Right forelimb (tissue), 1 donor: ENCODE results near the gene CCDC146.

Experiments
- DNase-seq: peaks from one replicate; pipeline ENCODE4 v3.0.0-alpha.2; 2018

CCDC146 gene

GRCh38 chr7:77293046-77293445, 170.6 kb downstream of the CCDC146 start:
- no peak for DNase-seq

- no peak for DNase-seq
Observed at GRCh38 chr7:77295549-77295948, 173.1 kb downstream of the CCDC146 start.

DNA sequence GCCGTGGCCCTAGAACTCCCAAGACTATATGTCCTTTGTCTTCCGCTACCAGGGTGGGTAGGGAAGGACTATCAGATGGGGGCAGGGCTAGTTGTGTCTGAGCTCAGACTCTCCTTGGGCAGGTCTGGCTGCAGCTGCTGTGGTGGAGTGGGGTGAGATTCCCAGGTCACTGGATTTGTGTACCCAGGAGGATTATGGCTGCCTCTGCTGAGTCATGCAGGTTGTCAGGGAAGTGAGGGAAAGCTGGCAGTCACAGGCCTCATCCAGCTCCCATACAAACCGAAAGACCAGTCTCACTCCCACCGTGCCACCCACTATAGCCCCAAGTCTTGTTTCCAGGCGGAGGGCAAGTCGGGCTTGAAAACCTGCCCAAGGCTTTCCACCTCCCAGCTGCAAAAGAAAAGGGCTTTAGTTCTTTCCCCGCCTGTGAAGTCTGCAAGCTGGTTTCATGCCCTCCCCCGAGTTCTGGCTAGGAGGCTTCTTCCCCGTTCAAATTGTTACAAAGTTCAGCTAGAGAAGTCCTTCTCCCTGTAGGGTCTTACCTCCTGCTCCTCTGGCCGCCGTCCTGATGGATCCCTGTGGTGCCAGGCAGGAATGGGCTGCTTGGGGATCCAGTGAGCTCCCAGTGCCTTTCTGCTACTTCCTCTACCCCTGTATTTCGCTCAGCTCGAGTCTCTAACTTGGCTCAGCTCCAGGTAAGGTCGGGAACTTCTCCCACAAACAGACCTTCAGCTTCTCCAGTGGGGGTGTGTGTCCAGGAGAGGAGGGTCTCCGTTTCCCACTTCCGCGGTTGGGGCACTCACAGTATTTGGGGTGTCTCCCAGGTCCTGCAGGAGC, 184.0 kb downstream of the CCDC146 start:
- no peak for DNase-seq

GRCh38 chr7:77308792-77309191, 186.4 kb downstream of the CCDC146 start:
- DNase-seq: no peak

- DNase-seq: no peak
Observed at GRCh38 chr7:77309714-77310220, 187.4 kb downstream of the CCDC146 start.

DNA sequence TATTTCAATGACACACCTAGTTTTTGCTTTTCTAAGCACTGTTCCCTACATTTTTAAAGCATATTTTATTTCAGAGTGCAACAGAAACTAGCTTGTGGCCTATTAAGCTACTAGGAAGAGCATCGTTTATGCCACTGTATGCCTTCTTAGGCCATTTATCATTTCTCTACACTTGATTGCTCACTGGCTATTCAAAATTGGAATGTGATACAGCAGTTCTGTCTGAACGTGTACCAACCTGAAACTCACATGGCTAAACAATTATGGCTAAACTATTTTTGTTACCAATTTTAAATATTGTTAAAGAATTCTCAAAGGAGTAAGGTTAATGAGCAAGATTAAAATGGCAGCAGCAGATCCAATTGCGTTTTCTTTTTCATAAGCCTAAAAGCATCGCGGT, 188.6 kb downstream of the CCDC146 start:
- no peak for DNase-seq

DNA sequence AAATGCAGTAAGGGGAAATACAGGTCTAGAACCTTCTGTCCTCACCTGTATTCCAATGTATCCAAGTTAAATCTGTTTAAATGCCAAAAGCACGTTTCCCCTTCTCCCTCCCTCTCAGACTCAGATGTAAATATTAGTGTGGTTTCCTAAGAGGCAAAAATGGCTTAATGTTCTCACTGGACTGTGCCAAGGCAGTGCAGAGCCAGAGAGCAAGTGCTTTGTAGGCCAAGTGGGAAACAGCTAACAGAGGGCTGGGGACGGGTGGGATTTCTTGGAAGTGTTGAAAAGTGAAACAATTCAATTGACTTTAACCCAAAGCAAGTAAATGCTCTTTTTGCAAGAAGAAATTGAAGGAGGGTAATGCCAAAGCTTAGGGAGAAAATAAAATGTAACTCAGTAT, 190.7 kb downstream of the CCDC146 start:
- DNase-seq: no peak

DNA sequence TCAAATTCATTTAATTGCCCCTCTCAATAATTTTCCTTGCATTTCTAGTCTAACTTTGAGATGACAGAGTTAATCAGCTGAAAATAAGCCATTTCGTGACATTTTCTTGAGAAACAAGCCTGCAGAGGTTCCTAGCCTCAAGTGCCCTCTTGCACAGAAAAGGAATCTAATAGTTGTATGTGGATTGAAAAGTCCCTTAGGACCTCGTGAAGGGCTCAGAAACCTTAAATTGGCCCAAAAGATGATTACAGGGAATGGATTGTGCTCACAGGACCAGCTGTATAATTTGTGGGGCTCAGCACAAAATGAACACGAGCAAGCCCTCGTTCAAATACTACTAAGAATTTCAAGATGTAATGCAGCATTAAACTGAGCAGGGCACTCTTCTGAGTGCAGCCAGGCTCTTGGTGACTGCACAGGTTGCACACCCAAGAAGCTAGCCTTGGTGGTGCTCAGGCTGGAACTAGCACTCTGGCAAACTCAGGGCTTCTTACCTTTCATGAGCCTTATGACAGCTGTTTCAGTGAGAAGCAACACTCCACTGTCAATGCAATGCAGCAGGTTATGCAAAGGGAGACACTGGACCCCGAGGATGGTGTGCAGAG, 191.6 kb downstream of the CCDC146 start:
- DNase-seq: no peak

DNA sequence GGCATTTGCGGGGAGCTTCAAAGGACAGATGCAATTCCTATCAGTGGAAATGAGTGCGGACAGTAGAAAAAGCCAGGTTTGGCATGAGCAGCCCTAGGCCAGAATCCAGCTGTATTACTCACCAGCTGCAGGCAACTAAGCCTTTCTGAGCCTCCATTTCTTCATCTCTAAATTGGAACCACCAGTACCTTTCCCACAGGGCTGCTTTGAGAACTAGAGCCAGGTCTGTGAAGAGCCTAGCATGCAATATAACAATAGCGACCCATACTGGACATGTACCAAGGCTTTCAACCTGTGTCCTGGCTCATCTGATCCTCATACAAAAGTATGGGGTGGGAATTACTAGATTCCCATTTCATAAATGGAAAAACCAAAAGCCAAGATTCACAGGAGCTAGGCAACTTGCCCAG, 192.8 kb downstream of the CCDC146 start:
- peak; percentile 72 for DNase-seq

- DNase-seq: no peak
Observed at GRCh38 chr7:77316219-77316978, 194.0 kb downstream of the CCDC146 start.

DNA sequence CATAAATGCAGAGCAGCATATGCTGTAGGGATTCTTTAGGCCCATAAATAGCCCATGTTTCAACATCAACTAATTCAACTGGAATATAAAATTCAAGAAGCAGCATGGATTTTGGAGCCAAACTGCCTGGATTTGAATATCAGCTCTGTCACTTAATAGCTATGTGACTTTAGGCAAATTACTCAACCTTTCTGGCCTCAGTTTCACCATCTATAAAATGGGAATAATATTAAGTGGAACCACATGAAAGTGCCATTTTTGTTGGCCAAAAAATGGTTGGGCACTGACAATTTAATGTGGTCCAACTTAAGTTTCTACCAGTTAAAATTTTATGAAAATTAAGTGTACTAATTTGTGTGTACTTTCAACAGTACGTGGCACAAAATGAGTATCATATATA, 195.6 kb downstream of the CCDC146 start:
- DNase-seq: no peak

DNA sequence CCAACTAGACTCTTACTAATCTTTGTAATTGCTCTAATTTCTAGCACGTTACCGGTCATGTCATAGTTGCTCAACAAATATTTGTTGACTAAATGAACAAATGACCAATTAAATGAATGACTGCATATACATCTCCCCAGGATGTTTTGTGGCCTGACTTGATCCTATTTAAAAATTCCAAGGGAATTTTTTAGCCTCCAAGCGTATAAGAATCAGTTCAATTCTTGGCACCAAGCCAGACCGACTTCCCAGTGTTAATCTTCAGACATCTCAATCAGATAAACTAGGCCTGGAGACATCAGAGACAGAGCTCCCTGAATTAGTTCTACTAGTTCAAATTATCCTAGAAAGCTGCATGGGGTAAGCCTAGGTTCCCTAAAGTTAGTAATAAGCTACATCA, 197.7 kb downstream of the CCDC146 start:
- no peak for DNase-seq

- DNase-seq: no peak
Observed at GRCh38 chr7:77320714-77321113, 198.3 kb downstream of the CCDC146 start.

DNA sequence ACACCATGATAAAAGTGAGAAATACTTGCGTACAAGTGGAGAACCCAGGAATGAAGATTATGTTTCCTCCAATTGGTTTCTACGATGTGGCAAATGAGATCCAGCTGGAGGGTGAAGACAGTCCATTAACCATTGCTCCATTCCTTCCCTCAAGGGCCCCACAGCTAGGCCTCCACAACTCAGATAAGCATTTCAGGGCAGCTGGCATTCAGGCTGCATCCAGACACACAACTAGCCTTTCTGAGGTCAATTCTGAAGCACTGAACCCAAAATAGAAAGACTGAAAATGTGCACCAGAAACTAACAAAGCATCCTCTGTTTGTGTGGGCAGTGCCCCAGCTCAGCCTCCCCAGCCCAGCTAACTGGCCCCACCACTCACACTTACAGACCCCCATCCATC, 198.9 kb downstream of the CCDC146 start:
- no peak for DNase-seq

- no peak for DNase-seq
Observed at GRCh38 chr7:77326131-77326530, 203.7 kb downstream of the CCDC146 start.

GRCh38 chr7:77327067-77327931, 204.9 kb downstream of the CCDC146 start:
- DNase-seq: no peak

DNA sequence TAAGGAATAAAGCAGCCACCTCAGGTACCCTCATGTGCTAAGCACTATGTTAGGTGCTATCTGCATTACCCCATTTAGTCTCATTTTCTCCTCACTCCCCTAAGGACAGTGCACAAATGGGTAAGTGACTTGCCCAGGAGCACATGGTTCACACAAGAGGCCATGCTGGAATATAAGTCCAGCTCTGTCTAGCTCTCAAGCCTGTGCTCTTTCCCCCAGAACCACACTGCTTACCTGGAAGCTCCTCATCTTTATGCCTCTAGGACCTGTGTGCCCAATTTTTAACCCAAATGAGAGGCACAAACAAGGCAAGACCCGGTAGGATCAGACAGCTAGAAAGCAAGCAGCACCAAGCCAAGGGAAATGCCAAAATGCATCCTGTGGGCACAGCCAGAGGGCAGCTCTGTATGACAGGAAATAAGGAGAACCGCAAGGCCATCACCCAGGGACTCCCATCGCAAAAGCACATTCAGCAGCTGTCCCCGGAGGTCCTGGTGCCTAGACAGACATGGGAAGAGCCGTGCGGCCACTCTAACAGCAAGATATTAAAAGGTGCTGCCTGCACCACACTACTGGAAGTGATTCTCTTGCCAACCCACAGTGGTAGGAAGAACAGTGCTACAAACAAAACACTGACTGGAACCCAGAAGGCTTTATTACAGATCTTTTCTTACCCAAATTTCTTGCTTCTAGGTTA, 205.7 kb downstream of the CCDC146 start:
- DNase-seq: no peak

GRCh38 chr7:77328669-77329068, 206.3 kb downstream of the CCDC146 start:
- no peak for DNase-seq

DNA sequence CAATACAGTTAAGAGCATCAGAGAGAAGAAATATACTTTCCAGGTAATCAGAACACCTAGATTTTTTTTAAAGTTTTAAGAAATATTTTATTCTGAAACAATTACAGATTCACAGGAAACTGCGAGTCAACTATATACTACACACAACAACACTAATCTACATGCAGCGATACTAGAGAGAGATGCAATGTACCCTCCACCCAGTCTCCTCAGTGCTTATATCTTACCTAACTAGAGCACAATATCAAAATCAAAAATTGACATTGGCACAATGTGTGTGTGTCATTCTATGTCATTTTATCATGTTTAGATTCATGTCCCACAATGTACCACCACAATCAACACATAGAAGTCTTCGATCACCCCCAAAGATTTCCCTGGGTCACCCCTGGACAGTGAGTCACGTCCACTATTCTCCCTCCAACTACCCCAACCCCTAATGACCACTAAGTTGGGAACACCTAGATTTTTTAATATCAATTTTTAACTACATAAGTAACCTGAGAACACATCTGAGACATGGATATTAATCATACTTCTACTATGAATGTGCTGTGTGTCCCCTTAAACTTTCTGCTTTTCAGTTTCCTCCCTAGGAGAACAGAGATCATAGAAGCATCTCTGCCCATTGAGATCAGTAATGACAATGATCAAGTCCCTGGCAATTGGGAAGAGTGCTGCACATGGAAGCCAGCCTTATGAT, 207.2 kb downstream of the CCDC146 start:
- no peak for DNase-seq

DNA sequence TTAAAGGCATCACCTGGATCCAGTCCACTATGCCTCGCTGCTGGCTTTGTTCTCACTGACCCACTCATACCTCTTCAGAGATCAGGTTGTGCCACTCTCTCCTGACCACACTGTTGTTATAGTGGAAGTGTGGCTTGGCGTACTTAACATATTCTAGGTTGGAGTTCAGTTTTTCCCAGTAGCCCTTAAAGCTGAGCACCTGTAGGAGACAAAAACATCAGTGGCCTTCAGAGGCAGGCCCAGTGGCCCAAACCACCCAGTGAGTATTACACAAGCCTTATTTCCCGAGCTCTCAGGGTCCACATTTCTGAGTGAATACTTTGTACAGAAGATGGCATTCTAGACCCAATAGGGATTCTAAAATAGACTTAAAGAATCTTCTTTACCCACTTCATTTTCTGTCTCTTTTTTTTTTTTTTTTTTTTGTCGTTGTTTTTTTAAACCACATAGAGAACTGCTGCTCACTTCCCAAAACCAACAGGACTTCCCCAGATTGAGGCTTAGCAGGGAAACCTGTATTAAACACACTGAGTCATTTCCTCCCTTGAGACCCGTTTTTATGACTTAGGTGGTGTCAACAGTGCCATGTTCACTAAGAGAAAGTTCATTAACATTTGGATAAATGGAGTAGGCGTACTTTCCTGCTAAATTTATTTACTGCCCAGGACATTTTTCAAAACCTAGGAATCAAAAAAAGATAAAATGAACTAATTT, 207.9 kb downstream of the CCDC146 start:
- DNase-seq: no peak
